Osteocyte (in vitro differentiated cells): Measurements from ENCODE around the gene NDUFC2. TPM values are rescaled to one million over a fixed set of nuclear protein-coding genes. Genes with fewer than 3 reads are reported as not detected.

Experiments used
- DNase-seq: peaks from one replicate; pipeline ENCODE4 v3.0.0; 2021; ENCODE audit warnings: mixed read lengths; ENCODE audit not compliant: unreplicated experiment; ENCODE audit errors: extremely low spot score
- H3K27ac Mint-ChIP-seq: one replicate; pipeline ENCODE4 v1.8.0; 2021; ENCODE audit warnings: mild to moderate bottlenecking, mixed read lengths; ENCODE audit not compliant: unreplicated experiment
- H3K27me3 Mint-ChIP-seq: one replicate; pipeline ENCODE4 v1.8.0; 2021; ENCODE audit warnings: mixed read lengths; ENCODE audit not compliant: unreplicated experiment
- H3K36me3 Mint-ChIP-seq: one replicate; pipeline ENCODE4 v1.8.0; 2021; ENCODE audit warnings: mixed read lengths; ENCODE audit not compliant: unreplicated experiment
- H3K4me1 Mint-ChIP-seq: one replicate; pipeline ENCODE4 v1.8.0; 2021; ENCODE audit warnings: mixed read lengths; ENCODE audit not compliant: unreplicated experiment
- H3K4me3 Mint-ChIP-seq: one replicate; pipeline ENCODE4 v1.8.0; 2021; ENCODE audit warnings: mild to moderate bottlenecking, moderate library complexity, mixed read lengths; ENCODE audit not compliant: unreplicated experiment
- H3K9me3 Mint-ChIP-seq: one replicate; pipeline ENCODE4 v1.8.0; 2021; ENCODE audit warnings: mixed read lengths; ENCODE audit not compliant: unreplicated experiment
- CTCF ChIP-seq: fragments of 200-600 bp; sonication (generic); IDR thresholded peaks from 2 replicates; pipeline ENCODE4 v1.5.0; 2021; ENCODE audit warnings: antibody characterized with exemption, mild to moderate bottlenecking, moderate library complexity
- total RNA-seq: library from RNA; stranded (reverse); gene quantifications from 2 replicates; pipeline ENCODE4 v1.2.1, GENCODE V29; 2021

Gene NDUFC2
- total RNA-seq, 1 donor from 2014 or later: 199 TPM

GRCh38 chr11:78110351-78110750 lies 30.7 kb upstream of the NDUFC2 start:
- no peaks in the 10 kb centered on the region for H3K27me3 Mint-ChIP-seq
- DNase-seq: no peak
- no peak for TF ChIP-seq CTCF
- no peak overlapping the region for H3K27ac Mint-ChIP-seq
- no peaks in the 10 kb centered on the region for H3K4me1 Mint-ChIP-seq
- H3K4me3 Mint-ChIP-seq: no peak overlapping the region
- peaks cover 16% of the 10 kb centered on the region for H3K36me3 Mint-ChIP-seq
- H3K9me3 Mint-ChIP-seq: no peaks in the 10 kb centered on the region

DNA sequence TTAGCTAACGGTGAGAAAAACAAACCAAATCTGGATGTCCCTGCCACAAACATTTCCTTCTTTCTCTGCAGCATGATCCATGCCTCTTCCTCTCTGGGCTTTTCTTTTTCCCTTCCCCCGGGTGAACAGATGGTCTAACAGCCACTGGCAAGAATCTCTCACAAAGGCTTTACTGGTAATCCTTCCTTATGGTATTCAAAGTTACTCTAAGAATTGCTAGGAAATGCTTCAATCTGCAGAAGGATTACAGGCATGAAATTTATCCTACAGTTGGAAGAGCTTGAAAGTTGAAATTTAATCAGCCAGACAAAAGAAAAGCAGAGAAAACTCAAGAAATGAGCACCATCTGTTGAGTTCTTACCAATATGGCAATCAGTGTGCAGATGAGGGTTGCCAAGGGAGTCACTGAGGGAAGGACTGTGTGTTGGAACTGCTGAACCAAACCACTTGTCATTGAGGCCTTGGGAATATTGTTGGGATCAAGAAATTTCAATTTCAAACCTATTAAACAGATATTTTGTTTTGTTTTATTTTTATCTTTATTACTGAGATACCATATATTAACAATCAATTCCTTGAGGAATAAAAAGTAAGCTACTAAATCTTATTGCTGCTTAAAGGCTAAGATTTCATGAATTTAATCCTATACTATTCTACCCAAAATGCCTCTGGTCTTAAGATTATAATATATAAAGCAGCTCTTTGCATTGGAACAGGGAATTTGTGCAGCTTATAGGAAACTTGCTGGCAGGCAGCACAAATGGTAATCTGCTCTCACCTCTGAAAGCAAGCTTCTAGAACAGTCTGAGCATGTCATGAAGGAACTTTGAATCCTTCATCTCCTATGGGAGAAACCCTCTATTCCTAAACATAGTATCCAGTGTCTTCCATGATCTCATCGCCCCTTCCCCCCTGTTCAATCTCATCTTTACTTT lies 29.7 kb upstream of the NDUFC2 start:
- H3K4me3 Mint-ChIP-seq: no peak overlapping the region
- no peak for TF ChIP-seq CTCF
- H3K27me3 Mint-ChIP-seq: no peaks in the 10 kb centered on the region
- H3K9me3 Mint-ChIP-seq: no peaks in the 10 kb centered on the region
- peaks cover 16% of the 10 kb centered on the region for H3K36me3 Mint-ChIP-seq
- no peak for DNase-seq
- H3K27ac Mint-ChIP-seq: no peak overlapping the region
- H3K4me1 Mint-ChIP-seq: peaks cover 3% of the 10 kb centered on the region

GRCh38 chr11:78100676-78101472 lies 21.2 kb upstream of the NDUFC2 start:
- no peaks in the 10 kb centered on the region for H3K9me3 Mint-ChIP-seq
- no peak overlapping the region for H3K4me3 Mint-ChIP-seq
- no peak for TF ChIP-seq CTCF
- peaks cover 12% of the 10 kb centered on the region for H3K4me1 Mint-ChIP-seq
- peaks cover 17% of the 10 kb centered on the region for H3K36me3 Mint-ChIP-seq
- no peak for DNase-seq
- no peaks in the 10 kb centered on the region for H3K27me3 Mint-ChIP-seq
- H3K27ac Mint-ChIP-seq: no peak overlapping the region

DNA sequence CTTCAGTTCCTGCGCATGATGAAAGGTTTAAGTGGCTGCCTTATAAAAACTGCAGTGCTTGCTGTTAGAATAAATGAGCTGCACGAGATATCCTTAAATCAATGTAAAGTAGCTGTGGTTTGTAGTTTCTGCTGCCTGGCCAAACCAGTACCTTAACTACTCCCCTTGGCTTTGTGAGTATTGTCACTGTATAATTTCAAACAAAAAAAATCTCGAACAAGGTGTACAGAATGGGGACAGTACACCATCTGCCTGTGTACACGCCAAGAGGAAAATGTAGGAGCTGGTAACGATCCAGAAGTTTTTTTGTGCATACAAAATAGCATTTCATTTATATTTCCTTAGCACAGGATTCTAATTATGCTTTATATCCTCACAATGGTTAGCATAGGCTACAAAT lies 20.6 kb upstream of the NDUFC2 start:
- H3K4me1 Mint-ChIP-seq: peaks cover 14% of the 10 kb centered on the region
- TF ChIP-seq CTCF: no peak
- H3K36me3 Mint-ChIP-seq: peaks cover 14% of the 10 kb centered on the region
- no peak overlapping the region for H3K27ac Mint-ChIP-seq
- no peak overlapping the region for H3K4me3 Mint-ChIP-seq
- no peak for DNase-seq
- H3K9me3 Mint-ChIP-seq: no peaks in the 10 kb centered on the region
- no peaks in the 10 kb centered on the region for H3K27me3 Mint-ChIP-seq

GRCh38 chr11:78099666-78100065 lies 20.0 kb upstream of the NDUFC2 start:
- no peak for DNase-seq
- no peaks in the 10 kb centered on the region for H3K9me3 Mint-ChIP-seq
- H3K4me1 Mint-ChIP-seq: peaks cover 14% of the 10 kb centered on the region
- peaks cover 16% of the 10 kb centered on the region for H3K36me3 Mint-ChIP-seq
- no peaks in the 10 kb centered on the region for H3K27me3 Mint-ChIP-seq
- no peak overlapping the region for H3K27ac Mint-ChIP-seq
- H3K4me3 Mint-ChIP-seq: no peak overlapping the region
- TF ChIP-seq CTCF: no peak
